ENCODE results near the gene GHITM. TPM values are rescaled to one million over a fixed set of nuclear protein-coding genes. Genes with fewer than 3 reads are reported as not detected.

Gene GHITM
- total and polyA plus RNA-seq, 2 of the 13 experiments (the other 11 are each of a cell fraction or from before 2014, with no cell fraction given), result 163 to 212 TPM

DNA sequence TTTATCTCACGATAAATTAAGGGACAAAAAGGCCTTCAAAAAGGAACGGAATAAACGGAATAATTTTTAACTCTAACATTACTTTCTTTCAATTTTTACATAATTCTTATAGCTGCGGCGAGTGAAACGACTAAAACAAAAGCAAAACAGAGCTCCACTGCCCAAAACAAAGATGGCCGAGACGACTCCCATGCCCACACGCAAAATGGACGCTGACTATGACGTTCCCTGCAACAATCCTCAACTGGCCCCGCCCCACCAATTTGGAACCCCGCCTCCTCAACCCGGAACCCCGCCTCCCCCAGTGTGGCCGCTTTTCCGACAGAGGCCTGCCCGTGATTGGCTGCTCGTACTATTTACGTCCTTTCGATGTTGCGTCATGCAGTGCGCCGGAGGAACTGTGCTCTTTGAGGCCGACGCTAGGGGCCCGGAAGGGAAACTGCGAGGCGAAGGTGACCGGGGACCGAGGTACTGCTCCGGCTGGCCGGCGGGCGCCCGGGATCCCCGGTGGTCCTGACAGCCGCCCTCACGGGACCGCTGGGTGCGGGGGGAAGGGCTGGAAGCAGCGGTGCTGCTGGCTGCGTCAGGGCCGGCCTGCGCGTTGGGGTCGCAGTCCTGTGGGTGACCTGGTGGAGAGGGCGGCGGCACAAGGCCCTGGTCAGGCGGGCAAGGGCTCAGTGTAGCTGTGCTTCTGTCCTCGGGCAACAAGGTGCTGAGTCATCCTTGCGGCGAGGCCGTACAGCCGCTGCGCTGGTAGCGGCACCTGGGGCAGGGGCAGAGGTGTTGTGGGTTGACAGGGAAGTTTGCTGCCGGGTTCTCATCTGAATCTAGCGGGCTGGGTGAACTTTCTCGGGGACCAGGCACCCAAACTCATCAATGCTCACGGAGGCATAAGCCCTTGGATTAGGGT is at the start of gene GHITM (continued):
- no peak for TF ChIP-seq CSRNP2 (CRISPR knock-in tag; conservative IDR thresholded peaks at IDR 0.05; ENCODE audit: low read depth)
- TF ChIP-seq ZBED4 (CRISPR knock-in tag; IDR thresholded peaks at IDR 0.05; ENCODE audit: borderline replicate concordance), result no peak
- TF ChIP-seq, protein P1, sequence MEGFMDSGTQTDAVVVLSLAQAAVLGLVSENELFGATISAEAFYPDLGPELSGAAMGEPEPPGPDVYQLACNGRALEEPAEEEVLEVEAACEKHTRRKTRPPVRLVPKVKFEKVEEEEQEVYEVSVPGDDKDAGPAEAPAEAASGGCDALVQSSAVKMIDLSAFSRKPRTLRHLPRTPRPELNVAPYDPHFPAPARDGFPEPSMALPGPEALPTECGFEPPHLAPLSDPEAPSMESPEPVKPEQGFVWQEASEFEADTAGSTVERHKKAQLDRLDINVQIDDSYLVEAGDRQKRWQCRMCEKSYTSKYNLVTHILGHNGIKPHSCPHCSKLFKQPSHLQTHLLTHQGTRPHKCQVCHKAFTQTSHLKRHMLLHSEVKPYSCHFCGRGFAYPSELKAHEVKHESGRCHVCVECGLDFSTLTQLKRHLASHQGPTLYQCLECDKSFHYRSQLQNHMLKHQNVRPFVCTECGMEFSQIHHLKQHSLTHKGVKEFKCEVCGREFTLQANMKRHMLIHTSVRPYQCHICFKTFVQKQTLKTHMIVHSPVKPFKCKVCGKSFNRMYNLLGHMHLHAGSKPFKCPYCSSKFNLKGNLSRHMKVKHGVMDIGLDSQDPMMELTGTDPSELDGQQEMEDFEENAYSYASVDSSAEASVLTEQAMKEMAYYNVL (CRISPR knock-in tag; IDR thresholded peaks at IDR 0.05; ENCODE audit: borderline replicate concordance), result peak; percentile 38; the same call in 1 of the 2 replicates
- peak; percentile 59; the same call in 1 of the 2 replicates for TF ChIP-seq NAIF1 (CRISPR knock-in tag; IDR thresholded peaks at IDR 0.05; ENCODE audit: borderline replicate concordance)
- TF ChIP-seq ARID4A (CRISPR knock-in tag; IDR thresholded peaks at IDR 0.05; ENCODE audit: borderline replicate concordance), result peak; percentile 97
- TF ChIP-seq TOE1 (CRISPR knock-in tag; IDR thresholded peaks at IDR 0.05), result no peak
- TF ChIP-seq GTF3A (CRISPR knock-in tag; conservative IDR thresholded peaks at IDR 0.05), result 0 out of 2 replicates have a peak, but pooled peaks have one; percentile 28
- no peak; the same call in none of the 2 replicates for TF ChIP-seq RNF2 (conservative IDR thresholded peaks at IDR 0.05; ENCODE audit: low read depth)

All from HepG2 (cell line).